K562 (cell line): ENCODE results near the gene MPZL3. TPM values are rescaled to one million over a fixed set of nuclear protein-coding genes. Genes with fewer than 3 reads are reported as not detected.
A peak's percentile ranks its signal among the peaks of the same experiment; 100 is the strongest.

Experiments
- ATAC-seq: fragments of 200-7000 bp; cut with Tn5 transposase; 3 replicates; pipeline ENCODE4 v1.9.1; 2020; ENCODE audit warnings: moderate library complexity
- BruUV-seq: library from RNA; stranded (reverse); fragments of 400-500 nt; replicated peaks from 2 replicates; lab custom pipeline; 2021; lab: Mats Ljungman, UMichigan
- CTCF ChIA-PET: fragments of 300-600 bp; formaldehyde crosslinking; extraction: SDS; loops from one replicate; lab custom pipeline; 2021; ENCODE audit warnings: low intra/inter-chr PET ratio; lab: Yijun Ruan, JAX
- POLR2A ChIA-PET: fragments of 300-600, 350-650 bp; sonication (Branson Sonifier 250); formaldehyde crosslinking; extraction: SDS; loops from one replicate; lab custom pipeline; 2021; ENCODE audit warnings: antibody characterized with exemption, inconsistent platforms; lab: Yijun Ruan, JAX
- DNase-seq, 4 experiments: peaks; one replicate each; pipeline versions ENCODE4 v3.0.0 to v3.0.0-alpha.2; 2011 to 2018; ENCODE audit warnings: low spot score in 3 of 4, mixed read lengths in 3 of 4; ENCODE audit errors: extremely low read depth in 1 of 4
- FAIRE-seq: peaks from 2 replicates; lab custom pipeline; 2011; peaks lifted over from hg19 to GRCh38; lab: Jason Lieb, UNC
- H2AFZ ChIP-seq: 2 replicates; pipeline ENCODE4 v1.6.0; 2011; ENCODE audit warnings: low read depth, low read length, control low read depth, inconsistent platforms
- H3K27ac ChIP-seq: fragments of 200-600 bp; 3 replicates; pipeline ENCODE4 v1.8.0; 2011; ENCODE audit warnings: low read depth, mild to moderate bottlenecking, control low read depth, inconsistent platforms, low read length, moderate library complexity, mixed read lengths; ENCODE audit errors: extremely low read depth
- H3K27me3 ChIP-seq, 2 experiments: fragments of 300-600 bp in 1 of 2; 2 replicates in 1 of 2; 3 replicates in 1 of 2; pipeline versions ENCODE4 v1.6.0 to v1.8.0; 2011; ENCODE audit warnings: inconsistent platforms in 2 of 2, low read length in 2 of 2, mild to moderate bottlenecking in 1 of 2, mixed read lengths in 1 of 2, moderate library complexity in 1 of 2; ENCODE audit not compliant: control insufficient read depth in 2 of 2, insufficient read depth in 2 of 2
- H3K36me3 ChIP-seq: fragments of 300-600 bp; 3 replicates; pipeline ENCODE4 v1.8.0; 2011; ENCODE audit warnings: mild to moderate bottlenecking, low read length, inconsistent platforms; ENCODE audit not compliant: control insufficient read depth, insufficient read depth
- H3K4me1 ChIP-seq, 2 experiments: fragments of 200-600 bp in 1 of 2; replicated peaks in 1 of 2; 2 replicates in 1 of 2; 3 replicates in 1 of 2; pipeline versions ENCODE4 v1.5.1 to v1.8.0; 2011; ENCODE audit warnings: inconsistent platforms in 2 of 2, low read length in 2 of 2, mild to moderate bottlenecking in 1 of 2, mixed read lengths in 1 of 2, moderate library complexity in 1 of 2; ENCODE audit not compliant: control insufficient read depth in 2 of 2, insufficient read depth in 2 of 2
- H3K4me2 ChIP-seq: 2 replicates; pipeline ENCODE4 v1.6.1; 2011; ENCODE audit warnings: low read length, control low read depth, inconsistent platforms, mixed read lengths; ENCODE audit not compliant: insufficient read depth
- H3K4me3 ChIP-seq: fragments of 200-600 bp; sonication (generic), shearing (Covaris generic); 2 replicates; pipeline ENCODE4 v1.5.1; 2016; ENCODE audit warnings: control low read depth, inconsistent platforms
- H3K79me2 ChIP-seq: fragments of 200-600 bp; 3 replicates; pipeline ENCODE4 v1.8.0; 2011; ENCODE audit warnings: low read length, inconsistent platforms; ENCODE audit not compliant: control insufficient read depth, insufficient read depth
- H3K9ac ChIP-seq, 2 experiments: 2 replicates each; pipeline versions ENCODE4 v1.6.0 to v1.6.1; 2011; ENCODE audit warnings: low read depth in 2 of 2, low read length in 2 of 2, control low read depth in 1 of 2, inconsistent platforms in 1 of 2, mild to moderate bottlenecking in 1 of 2, mixed read lengths in 1 of 2; ENCODE audit not compliant: insufficient read depth in 1 of 2
- H3K9me1 ChIP-seq: one replicate; pipeline ENCODE4 v1.6.0; 2011; ENCODE audit warnings: inconsistent platforms, mild to moderate bottlenecking, low read length, moderate library complexity; ENCODE audit not compliant: control insufficient read depth, insufficient read depth
- H3K9me3 ChIP-seq: replicated peaks from 2 replicates; pipeline ENCODE4 v1.5.1; 2011; ENCODE audit warnings: low read depth, low read length, inconsistent platforms; ENCODE audit not compliant: control insufficient read depth, insufficient read depth
- H4K20me1 ChIP-seq: replicated peaks from 2 replicates; pipeline ENCODE4 v1.6.1; 2011; ENCODE audit warnings: low read length, inconsistent platforms, mixed read lengths; ENCODE audit not compliant: control insufficient read depth, insufficient read depth
- ATF1 ChIP-seq, 2 experiments: fragments of 450-650 bp in 1 of 2; IDR thresholded peaks; 2 replicates each; pipeline ENCODE4 v1.6.1; 2016; ENCODE audit warnings: missing compliant biosample characterization in 1 of 2, missing genetic modification characterization in 1 of 2
- CBFA2T3 ChIP-seq: fragments of 450-650 bp; IDR thresholded peaks from 2 replicates; pipeline ENCODE4 v1.6.1; 2017
- CREB1 ChIP-seq, 2 experiments: sonication (generic) in 1 of 2; formaldehyde crosslinking in 1 of 2; IDR thresholded peaks; 2 replicates each; pipeline versions ENCODE4 v1.6.1 to v1.8.0; 2012 to 2022; ENCODE audit warnings: inconsistent platforms in 1 of 2, mild to moderate bottlenecking in 1 of 2, missing genetic modification reagents in 1 of 2, moderate library complexity in 1 of 2
- MEF2D ChIP-seq: conservative IDR thresholded peaks from 2 replicates; pipeline ENCODE4 v1.6.1; 2016; ENCODE audit warnings: low read depth, missing genetic modification characterization, missing compliant biosample characterization
- MYBL2 ChIP-seq, 2 experiments: fragments of 450-650 bp in 1 of 2; sonication (generic) in 1 of 2; formaldehyde crosslinking in 1 of 2; IDR thresholded peaks; 2 replicates each; pipeline versions ENCODE4 v1.6.1 to v1.8.1; 2017 to 2022; ENCODE audit warnings: borderline replicate concordance in 1 of 2, inconsistent platforms in 1 of 2, low read depth in 1 of 2, mild to moderate bottlenecking in 1 of 2, missing genetic modification reagents in 1 of 2, moderate library complexity in 1 of 2
- PATZ1 ChIP-seq: fragments of 250-450 bp; sonication (Bioruptor Pico); IDR thresholded peaks from 2 replicates; pipeline ENCODE4 v1.5.0; 2020; ENCODE audit warnings: mild to moderate bottlenecking, borderline replicate concordance
- ZBTB43 ChIP-seq: sonication (generic); formaldehyde crosslinking; IDR thresholded peaks from 2 replicates; pipeline ENCODE4 v1.8.0; 2023; ENCODE audit warnings: mild to moderate bottlenecking, missing genetic modification reagents
- WGBS: fragments of 100-300 bp; shearing (Covaris generic); methylation state at CpG from one replicate; pipeline ENCODE4 v1.1.6; 2016; ENCODE audit warnings: low coverage, mixed read lengths; ENCODE audit not compliant: insufficient coverage; ENCODE audit errors: missing lambda C conversion rate; 5-methylcytosine and 5-hydroxymethylcytosine counted together
- in situ Hi-C: fragments of 300-500 bp; cut with MboI; formaldehyde crosslinking; loops from 4 replicates; pipeline ENCODE4 v1.15.0; 2018; ENCODE audit warnings: inconsistent platforms, mixed read lengths
- intact Hi-C: fragments of 100-400 bp; cut with micrococcal nuclease; formaldehyde crosslinking; loops from 2 replicates; pipeline ENCODE4 v1.14.2; 2022
- polyA plus RNA-seq, 8 experiments: library from polyadenylated mRNA; depleted of rRNA in 4 of 8; stranded (reverse) in 5 of 8; unstranded in 3 of 8; fragments of >200 nt; fragmentation: Nextera tagmentation in 2 of 8; fragmentation: Illumina TruSeq in 1 of 8; extraction: Ambion mirVana in 2 of 8; extraction: Trizol in 1 of 8; gene quantifications; 2 replicates each; pipeline versions ENCODE4 v1.2.1 to v1.2.3, GENCODE V29; 2011 to 2014; ENCODE audit warnings: inconsistent platforms in 1 of 8, missing spikeins in 1 of 8
- total RNA-seq, 7 experiments: library from RNA; depleted of rRNA in 6 of 7; stranded (reverse); fragments of >200 nt in 6 of 7; fragmentation: Illumina TruSeq in 2 of 7; extraction: Trizol in 2 of 7; gene quantifications; 2 replicates each; pipeline versions ENCODE4 v1.2.1 to v1.2.3, GENCODE V29; 2011 to 2021; ENCODE audit warnings: low replicate concordance in 1 of 7

MPZL3 gene
- total and polyA plus RNA-seq, 9 of the 15 experiments (the other 6 are each of a cell fraction or from before 2014, with no cell fraction given), result 0.97 to 2.9 (median 1.6) TPM

- TF ChIP-seq ZBTB43 (CRISPR knock-in tag), result no peak
- TF ChIP-seq MYBL2 (IDR thresholded peaks at IDR 0.05; ENCODE audit: low read depth), result no peak
- TF ChIP-seq MYBL2 (CRISPR knock-in tag; IDR thresholded peaks at IDR 0.05; ENCODE audit: borderline replicate concordance), result no peak
Observed at GRCh38 chr11:118206391-118207031, 45.7 kb downstream of the MPZL3 start (continued).

GRCh38 chr11:118205606-118206378 lies 46.4 kb downstream of the MPZL3 start:
- Histone ChIP-seq H3K9me3 (no peaks in the 10 kb centered on the region), H3K36me3 (no peaks in the 10 kb centered on the region), H3K4me2 (no peak overlapping the region), H3K4me1 (no peaks in the 10 kb centered on the region), H3K9ac (no peak overlapping the region)
- DNase-seq (no peak), ATAC-seq (no peak), FAIRE-seq (no peak)
- 31% methylated on average over 9 of the region's 9 CpGs for WGBS
- intact Hi-C loops, result no loop called here
- ChIA-PET POLR2A (no interaction called here), CTCF (no interaction called here)
- in situ Hi-C loops, result no loop called here
- no peak for TF ChIP-seq MEF2D
- TF ChIP-seq CBFA2T3, result 0 out of 2 replicates have a peak, but pooled peaks have one; percentile 3
- TF ChIP-seq CREB1 (IDR thresholded peaks at IDR 0.05), result no peak
- no peak for TF ChIP-seq CREB1 (CRISPR knock-in tag; IDR thresholded peaks at IDR 0.05)
- TF ChIP-seq PATZ1 (CRISPR knock-in tag), result no peak
- TF ChIP-seq ATF1 (CRISPR knock-in tag; IDR thresholded peaks at IDR 0.05), result no peak
- TF ChIP-seq ATF1 (tag; IDR thresholded peaks at IDR 0.05), result no peak
- TF ChIP-seq, all 486 proteins: peak for 1
- no peaks in the 10 kb centered on the region for H4K20me1 ChIP-seq
- no peaks in the 10 kb centered on the region for H3K9me1 ChIP-seq
- H3K27me3 ChIP-seq, result peaks cover 8 to 22% of the 10 kb centered on the region in 2 experiments; a peak in 4 of 5 replicates
- H2AFZ ChIP-seq, result no peak overlapping the region
- BruUV-seq, result no TSS peak
- no peak overlapping the region for H3K27ac ChIP-seq
- no peak overlapping the region for H3K4me3 ChIP-seq
- H3K79me2 ChIP-seq, result no peaks in the 10 kb centered on the region
